WTC11 (cell line): Measurements from ENCODE around the gene LOXL3. TPM values are rescaled to one million over a fixed set of nuclear protein-coding genes. Genes with fewer than 3 reads are reported as not detected.

ENCODE experiments used
- ATAC-seq: fragments of 200-7000 bp; cut with Tn5 transposase; 2 replicates; pipeline ENCODE4 v1.10.0; 2021; ENCODE audit warnings: mild to moderate bottlenecking, moderate library complexity
- CTCF ChIA-PET: fragments of 300-600 bp; sonication (Branson Sonifier 250); formaldehyde crosslinking; loops from one replicate; lab custom pipeline; 2021; ENCODE audit warnings: antibody characterized with exemption; lab: Charles Lee
- POLR2A ChIA-PET: fragments of 350-600 bp; sonication (Branson Sonifier 250); formaldehyde crosslinking; loops from one replicate; lab custom pipeline; 2021; ENCODE audit warnings: antibody characterized with exemption; lab: Charles Lee
- DNase-seq: peaks from one replicate; pipeline ENCODE4 v3.0.0; 2021; ENCODE audit warnings: low spot score
- H3K27ac Mint-ChIP-seq: 2 replicates; pipeline ENCODE4 v1.8.0; 2021; ENCODE audit warnings: mixed read lengths
- H3K27me3 Mint-ChIP-seq: 2 replicates; pipeline ENCODE4 v1.8.0; 2021; ENCODE audit warnings: low read depth, mild to moderate bottlenecking, moderate library complexity, mixed read lengths
- H3K36me3 Mint-ChIP-seq: 2 replicates; pipeline ENCODE4 v1.8.0; 2021; ENCODE audit warnings: mixed read lengths
- H3K4me1 Mint-ChIP-seq: 2 replicates; pipeline ENCODE4 v1.8.0; 2022; ENCODE audit warnings: mixed read lengths
- H3K4me3 Mint-ChIP-seq: 2 replicates; pipeline ENCODE4 v1.8.0; 2021; ENCODE audit warnings: mild to moderate bottlenecking, moderate library complexity, mixed read lengths
- H3K9me3 Mint-ChIP-seq: 2 replicates; pipeline ENCODE4 v1.8.0; 2021; ENCODE audit warnings: mixed read lengths
- ATF1 ChIP-seq: sonication (generic); formaldehyde crosslinking; IDR thresholded peaks from 2 replicates; pipeline ENCODE4 v1.8.1; 2023; ENCODE audit warnings: mild to moderate bottlenecking, moderate library complexity, missing genetic modification reagents
- CTCF ChIP-seq: fragments of 200-600 bp; IDR thresholded peaks from 2 replicates; pipeline ENCODE4 v1.8.0; 2022; ENCODE audit warnings: antibody characterized with exemption
- ETV6 ChIP-seq: sonication (generic); formaldehyde crosslinking; IDR thresholded peaks from 2 replicates; pipeline ENCODE4 v1.8.1; 2022; ENCODE audit warnings: mild to moderate bottlenecking, missing genetic modification reagents
- FOXK1 ChIP-seq: sonication (generic); formaldehyde crosslinking; IDR thresholded peaks from 2 replicates; pipeline ENCODE4 v1.8.0; 2022; ENCODE audit warnings: mild to moderate bottlenecking, moderate library complexity, missing genetic modification reagents
- GTF2I ChIP-seq: fragments of 250-450 bp; sonication (Bioruptor Pico); conservative IDR thresholded peaks from 2 replicates; pipeline ENCODE4 v1.4.0; 2021; ENCODE audit warnings: mild to moderate bottlenecking
- IRF2 ChIP-seq: sonication (generic); formaldehyde crosslinking; IDR thresholded peaks from 2 replicates; pipeline ENCODE4 v1.8.0; 2022; ENCODE audit warnings: low read depth, missing genetic modification reagents, borderline replicate concordance
- MXD4 ChIP-seq: fragments of 250-450 bp; sonication (Bioruptor Pico); IDR thresholded peaks from 2 replicates; pipeline ENCODE4 v1.8.0; 2021; ENCODE audit warnings: mild to moderate bottlenecking, moderate library complexity, borderline replicate concordance
- NFATC4 ChIP-seq: fragments of 250-450 bp; sonication (Bioruptor Pico); IDR thresholded peaks from 2 replicates; pipeline ENCODE4 v1.9.0; 2021; ENCODE audit warnings: mild to moderate bottlenecking
- NFE2L1 ChIP-seq: sonication (generic); formaldehyde crosslinking; IDR thresholded peaks from 2 replicates; pipeline ENCODE4 v1.8.1; 2023; ENCODE audit warnings: missing genetic modification reagents
- NR1H2 ChIP-seq: sonication (generic); formaldehyde crosslinking; IDR thresholded peaks from 2 replicates; pipeline ENCODE4 v1.9.0; 2021; ENCODE audit warnings: mild to moderate bottlenecking, moderate library complexity, missing genetic modification reagents
- NR3C1 ChIP-seq: sonication (generic); formaldehyde crosslinking; conservative IDR thresholded peaks from 2 replicates; pipeline ENCODE4 v1.8.1; 2023; ENCODE audit warnings: low read depth, mild to moderate bottlenecking, missing genetic modification reagents
- SP1 ChIP-seq: sonication (generic); formaldehyde crosslinking; conservative IDR thresholded peaks from 2 replicates; pipeline ENCODE4 v1.8.1; 2022; ENCODE audit warnings: missing genetic modification reagents
- ZNF138 ChIP-seq: sonication (generic); formaldehyde crosslinking; conservative IDR thresholded peaks from 2 replicates; pipeline ENCODE4 v1.8.1; 2022; ENCODE audit warnings: mild to moderate bottlenecking, moderate library complexity, missing genetic modification reagents
- ZNF219 ChIP-seq: sonication (generic); formaldehyde crosslinking; IDR thresholded peaks from 2 replicates; pipeline ENCODE4 v1.8.0; 2023; ENCODE audit warnings: missing genetic modification reagents, mild to moderate bottlenecking, borderline replicate concordance
- ZNF232 ChIP-seq: sonication (generic); formaldehyde crosslinking; IDR thresholded peaks from 2 replicates; pipeline ENCODE4 v1.8.0; 2022; ENCODE audit warnings: mild to moderate bottlenecking, missing genetic modification reagents
- ZNF281 ChIP-seq: sonication (generic); formaldehyde crosslinking; IDR thresholded peaks from 2 replicates; pipeline ENCODE4 v1.8.0; 2023; ENCODE audit warnings: mild to moderate bottlenecking, missing genetic modification reagents
- ZNF396 ChIP-seq: fragments of 250-450 bp; sonication (Bioruptor Pico); IDR thresholded peaks from 2 replicates; pipeline ENCODE4 v1.8.0; 2021; ENCODE audit warnings: mild to moderate bottlenecking, moderate library complexity, borderline replicate concordance
- ZNF416 ChIP-seq: fragments of 250-450 bp; sonication (Bioruptor Pico); IDR thresholded peaks from 2 replicates; pipeline ENCODE4 v1.9.0; 2021; ENCODE audit warnings: mild to moderate bottlenecking, inconsistent platforms
- total RNA-seq: library from RNA; stranded (reverse); gene quantifications from 3 replicates; pipeline ENCODE4 v1.2.3, GENCODE V29; 2021
- TF ChIP-seq, protein P1 (sequence below): sonication (generic); formaldehyde crosslinking; IDR thresholded peaks from 2 replicates; pipeline ENCODE4 v1.8.0; 2022; ENCODE audit warnings: mild to moderate bottlenecking, missing genetic modification reagents
- TF ChIP-seq, protein P2 (sequence below): sonication (generic); formaldehyde crosslinking; IDR thresholded peaks from 2 replicates; pipeline ENCODE4 v1.8.0; 2022; ENCODE audit warnings: mild to moderate bottlenecking, missing genetic modification reagents
- TF ChIP-seq, protein P3 (sequence below): sonication (generic); formaldehyde crosslinking; conservative IDR thresholded peaks from 2 replicates; pipeline ENCODE4 v1.8.1; 2022; ENCODE audit warnings: mild to moderate bottlenecking, missing genetic modification reagents
- TF ChIP-seq, protein P4 (sequence below): fragments of 250-450 bp; sonication (Bioruptor Pico); IDR thresholded peaks from 2 replicates; pipeline ENCODE4 v1.9.0; 2021; ENCODE audit warnings: mild to moderate bottlenecking, borderline replicate concordance

Gene LOXL3
- total RNA-seq, 1 experiment from 2014 or later, result 21.1 TPM

- Mint-ChIP-seq H3K4me1 (peaks cover 27% of the 10 kb centered on the region), H3K27ac (no peak overlapping the region), H3K9me3 (no peaks in the 10 kb centered on the region), H3K4me3 (no peak overlapping the region), H3K36me3 (peaks cover 11% of the 10 kb centered on the region), H3K27me3 (peaks cover 91% of the 10 kb centered on the region)
- no peak for TF ChIP-seq ZNF232 (CRISPR knock-in tag)
- no peak for TF ChIP-seq ZNF396 (CRISPR knock-in tag)
- TF ChIP-seq IRF2 (CRISPR knock-in tag), result no peak
- no peak for TF ChIP-seq ZNF281 (CRISPR knock-in tag)
- TF ChIP-seq SP1 (CRISPR knock-in tag), result no peak
- TF ChIP-seq NFATC4 (CRISPR knock-in tag), result no peak
- no peak for TF ChIP-seq GTF2I
- no peak for TF ChIP-seq ATF1
- TF ChIP-seq ZNF219 (CRISPR knock-in tag), result no peak
- TF ChIP-seq NFE2L1 (CRISPR knock-in tag), result no peak
- TF ChIP-seq, protein P1, sequence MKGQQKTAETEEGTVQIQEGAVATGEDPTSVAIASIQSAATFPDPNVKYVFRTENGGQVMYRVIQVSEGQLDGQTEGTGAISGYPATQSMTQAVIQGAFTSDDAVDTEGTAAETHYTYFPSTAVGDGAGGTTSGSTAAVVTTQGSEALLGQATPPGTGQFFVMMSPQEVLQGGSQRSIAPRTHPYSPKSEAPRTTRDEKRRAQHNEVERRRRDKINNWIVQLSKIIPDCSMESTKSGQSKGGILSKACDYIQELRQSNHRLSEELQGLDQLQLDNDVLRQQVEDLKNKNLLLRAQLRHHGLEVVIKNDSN (CRISPR knock-in tag), result no peak
- no peak for TF ChIP-seq ZNF138
- no peak for TF ChIP-seq ETV6
- no peak for TF ChIP-seq NR1H2
- TF ChIP-seq ZNF416 (CRISPR knock-in tag), result no peak
- TF ChIP-seq, protein P2, sequence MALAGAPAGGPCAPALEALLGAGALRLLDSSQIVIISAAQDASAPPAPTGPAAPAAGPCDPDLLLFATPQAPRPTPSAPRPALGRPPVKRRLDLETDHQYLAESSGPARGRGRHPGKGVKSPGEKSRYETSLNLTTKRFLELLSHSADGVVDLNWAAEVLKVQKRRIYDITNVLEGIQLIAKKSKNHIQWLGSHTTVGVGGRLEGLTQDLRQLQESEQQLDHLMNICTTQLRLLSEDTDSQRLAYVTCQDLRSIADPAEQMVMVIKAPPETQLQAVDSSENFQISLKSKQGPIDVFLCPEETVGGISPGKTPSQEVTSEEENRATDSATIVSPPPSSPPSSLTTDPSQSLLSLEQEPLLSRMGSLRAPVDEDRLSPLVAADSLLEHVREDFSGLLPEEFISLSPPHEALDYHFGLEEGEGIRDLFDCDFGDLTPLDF (CRISPR knock-in tag), result no peak
- TF ChIP-seq FOXK1, result no peak
- no peak for TF ChIP-seq NR3C1
- TF ChIP-seq, protein P3, sequence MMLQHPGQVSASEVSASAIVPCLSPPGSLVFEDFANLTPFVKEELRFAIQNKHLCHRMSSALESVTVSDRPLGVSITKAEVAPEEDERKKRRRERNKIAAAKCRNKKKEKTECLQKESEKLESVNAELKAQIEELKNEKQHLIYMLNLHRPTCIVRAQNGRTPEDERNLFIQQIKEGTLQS (CRISPR knock-in tag), result no peak
- no peak for DNase-seq
- no peak for ATAC-seq
- ChIA-PET CTCF (interaction anchor here (0.6 to 1.2 kb wide), 5 partner anchors 9 to 371 kb away, joined by 3 to 6 read pairs (median 4); partner anchors contain the start of genes CCDC142 and TTC31), POLR2A (no interaction called here)
Measured at GRCh38 chr2:74510272-74510671, 43.5 kb downstream of the LOXL3 start.

GRCh38 chr2:74507926-74508520 lies 45.7 kb downstream of the LOXL3 start:
- peak; percentile 38 for ATAC-seq
- ChIA-PET POLR2A (interaction anchor here (1.0 to 1.4 kb wide), 3 partner anchors 8 to 50 kb away, joined by 3 to 8 read pairs (median 3); partner anchors contain the start of gene WBP1), CTCF (interaction anchor here (1.0 to 3.0 kb wide), 6 partner anchors 8 to 79 kb away, joined by 3 to 13 read pairs (median 5); partner anchors contain the start of genes CCDC142, TTC31 and WBP1)
- Mint-ChIP-seq H3K4me3 (peak overlapping the region; percentile 99), H3K4me1 (peaks cover 28% of the 10 kb centered on the region), H3K36me3 (peaks cover 22% of the 10 kb centered on the region), H3K27ac (peak overlapping the region; percentile 87), H3K9me3 (no peaks in the 10 kb centered on the region), H3K27me3 (peaks cover 92% of the 10 kb centered on the region)
- DNase-seq, result peak; percentile 45
- no peak for TF ChIP-seq CTCF
- TF ChIP-seq, protein P4, sequence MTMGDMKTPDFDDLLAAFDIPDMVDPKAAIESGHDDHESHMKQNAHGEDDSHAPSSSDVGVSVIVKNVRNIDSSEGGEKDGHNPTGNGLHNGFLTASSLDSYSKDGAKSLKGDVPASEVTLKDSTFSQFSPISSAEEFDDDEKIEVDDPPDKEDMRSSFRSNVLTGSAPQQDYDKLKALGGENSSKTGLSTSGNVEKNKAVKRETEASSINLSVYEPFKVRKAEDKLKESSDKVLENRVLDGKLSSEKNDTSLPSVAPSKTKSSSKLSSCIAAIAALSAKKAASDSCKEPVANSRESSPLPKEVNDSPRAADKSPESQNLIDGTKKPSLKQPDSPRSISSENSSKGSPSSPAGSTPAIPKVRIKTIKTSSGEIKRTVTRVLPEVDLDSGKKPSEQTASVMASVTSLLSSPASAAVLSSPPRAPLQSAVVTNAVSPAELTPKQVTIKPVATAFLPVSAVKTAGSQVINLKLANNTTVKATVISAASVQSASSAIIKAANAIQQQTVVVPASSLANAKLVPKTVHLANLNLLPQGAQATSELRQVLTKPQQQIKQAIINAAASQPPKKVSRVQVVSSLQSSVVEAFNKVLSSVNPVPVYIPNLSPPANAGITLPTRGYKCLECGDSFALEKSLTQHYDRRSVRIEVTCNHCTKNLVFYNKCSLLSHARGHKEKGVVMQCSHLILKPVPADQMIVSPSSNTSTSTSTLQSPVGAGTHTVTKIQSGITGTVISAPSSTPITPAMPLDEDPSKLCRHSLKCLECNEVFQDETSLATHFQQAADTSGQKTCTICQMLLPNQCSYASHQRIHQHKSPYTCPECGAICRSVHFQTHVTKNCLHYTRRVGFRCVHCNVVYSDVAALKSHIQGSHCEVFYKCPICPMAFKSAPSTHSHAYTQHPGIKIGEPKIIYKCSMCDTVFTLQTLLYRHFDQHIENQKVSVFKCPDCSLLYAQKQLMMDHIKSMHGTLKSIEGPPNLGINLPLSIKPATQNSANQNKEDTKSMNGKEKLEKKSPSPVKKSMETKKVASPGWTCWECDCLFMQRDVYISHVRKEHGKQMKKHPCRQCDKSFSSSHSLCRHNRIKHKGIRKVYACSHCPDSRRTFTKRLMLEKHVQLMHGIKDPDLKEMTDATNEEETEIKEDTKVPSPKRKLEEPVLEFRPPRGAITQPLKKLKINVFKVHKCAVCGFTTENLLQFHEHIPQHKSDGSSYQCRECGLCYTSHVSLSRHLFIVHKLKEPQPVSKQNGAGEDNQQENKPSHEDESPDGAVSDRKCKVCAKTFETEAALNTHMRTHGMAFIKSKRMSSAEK (CRISPR knock-in tag), result no peak
- no peak for TF ChIP-seq MXD4
